ENCODE results near the gene BPGM.

BPGM gene

DNA sequence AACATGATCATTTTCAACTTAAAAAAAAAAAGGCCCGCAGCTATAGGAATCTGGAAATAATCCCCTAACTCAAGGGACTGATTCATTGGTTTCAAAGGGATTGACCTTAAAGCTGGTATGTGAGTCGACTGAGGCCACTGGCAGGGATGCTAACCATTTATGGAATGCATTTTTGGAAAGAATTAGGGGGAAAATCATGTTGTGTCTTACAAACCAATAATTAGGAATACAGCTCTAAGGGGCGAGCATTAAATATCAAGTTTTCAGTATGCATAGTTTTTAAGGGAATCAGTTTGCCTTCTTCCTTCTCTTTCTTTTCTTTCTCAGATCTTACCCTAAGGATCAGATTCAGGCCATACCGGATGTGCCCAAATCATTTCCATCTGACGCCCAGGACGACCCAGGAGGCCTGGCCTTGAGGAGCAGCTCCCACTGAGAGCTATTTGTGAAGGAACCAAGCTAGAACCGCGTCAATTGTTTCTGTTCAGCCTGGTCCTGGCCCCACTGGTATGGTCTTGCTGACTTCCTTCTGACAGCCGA, 48.7 kb downstream of the BPGM start:
- DNase-seq, result no peak

GRCh38 chr7:134696261-134696660, 49.6 kb downstream of the BPGM start:
- DNase-seq, result no peak

DNA sequence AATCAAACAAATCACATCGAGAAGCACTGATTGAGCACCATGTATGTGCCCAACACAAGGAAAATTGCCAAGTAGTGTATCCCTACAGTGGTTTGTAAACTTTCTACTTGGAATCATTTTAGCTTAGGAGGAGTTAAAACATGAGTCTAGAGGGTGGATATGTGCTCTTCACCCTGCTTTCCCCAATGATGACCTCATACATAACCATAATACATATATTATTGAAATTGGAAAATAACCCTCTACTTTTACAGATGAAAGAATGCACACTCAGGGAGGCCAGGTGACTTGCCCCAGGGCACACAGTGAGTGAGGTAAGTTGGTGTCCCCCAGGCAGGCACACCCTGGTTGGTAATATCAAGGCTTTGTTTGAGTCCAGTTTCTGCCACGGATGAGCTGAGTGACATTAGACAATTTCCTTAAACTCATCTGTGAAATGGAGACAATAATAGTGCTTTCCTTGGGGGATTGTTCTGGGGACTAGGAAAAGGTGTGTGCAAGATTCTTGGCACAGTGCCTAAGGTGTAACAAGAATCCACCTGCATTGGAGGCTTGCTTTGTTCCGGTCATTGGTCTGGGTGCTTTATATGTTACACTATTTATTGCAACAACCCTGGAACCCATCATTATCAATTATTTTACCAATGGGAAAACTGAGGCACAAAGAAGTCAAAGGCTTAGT, 50.7 kb downstream of the BPGM start:
- no peak for DNase-seq

DNA sequence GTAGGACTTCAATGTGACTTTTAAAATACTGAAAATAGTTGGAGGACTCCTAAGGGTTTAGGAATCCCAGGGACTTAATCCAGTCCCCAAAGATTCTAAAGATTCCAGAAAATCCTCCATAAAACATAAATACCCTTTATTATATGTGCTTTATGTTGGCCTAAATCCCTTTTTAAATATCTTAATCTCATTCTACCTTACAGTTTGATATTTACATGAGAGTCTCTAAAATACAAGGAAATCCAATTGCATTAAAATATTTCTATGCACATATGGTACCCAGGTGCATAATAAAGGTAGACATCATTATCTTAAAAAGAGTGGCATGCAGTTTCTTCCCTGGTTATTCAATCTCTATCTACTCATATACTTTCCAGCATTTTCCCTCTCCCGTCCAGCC, 51.8 kb downstream of the BPGM start:
- no peak for DNase-seq

GRCh38 chr7:134699021-134699818, 52.6 kb downstream of the BPGM start:
- no peak for DNase-seq

GRCh38 chr7:134699899-134700298, 53.2 kb downstream of the BPGM start:
- DNase-seq, result no peak

DNA sequence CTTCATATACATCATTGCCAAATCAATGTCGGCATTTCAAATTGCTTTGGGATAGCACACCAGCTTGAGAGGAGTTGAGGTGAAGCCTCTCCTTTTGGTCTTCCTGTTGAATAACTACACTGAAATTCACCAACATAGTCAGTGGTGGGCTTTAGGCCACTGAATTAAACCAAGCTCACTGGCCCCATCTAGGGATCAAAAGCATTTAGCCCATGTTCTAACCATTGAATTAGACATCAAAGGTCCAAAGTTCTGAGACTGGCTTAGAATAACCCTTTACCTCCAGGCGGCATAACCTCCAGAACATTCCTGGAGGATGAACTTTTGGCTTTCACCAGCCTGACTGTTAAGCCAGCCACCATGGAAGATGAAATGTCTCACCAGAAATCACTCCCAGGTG, 54.6 kb downstream of the BPGM start:
- peak in 1 of 58 donors; percentile 8 for DNase-seq

DNA sequence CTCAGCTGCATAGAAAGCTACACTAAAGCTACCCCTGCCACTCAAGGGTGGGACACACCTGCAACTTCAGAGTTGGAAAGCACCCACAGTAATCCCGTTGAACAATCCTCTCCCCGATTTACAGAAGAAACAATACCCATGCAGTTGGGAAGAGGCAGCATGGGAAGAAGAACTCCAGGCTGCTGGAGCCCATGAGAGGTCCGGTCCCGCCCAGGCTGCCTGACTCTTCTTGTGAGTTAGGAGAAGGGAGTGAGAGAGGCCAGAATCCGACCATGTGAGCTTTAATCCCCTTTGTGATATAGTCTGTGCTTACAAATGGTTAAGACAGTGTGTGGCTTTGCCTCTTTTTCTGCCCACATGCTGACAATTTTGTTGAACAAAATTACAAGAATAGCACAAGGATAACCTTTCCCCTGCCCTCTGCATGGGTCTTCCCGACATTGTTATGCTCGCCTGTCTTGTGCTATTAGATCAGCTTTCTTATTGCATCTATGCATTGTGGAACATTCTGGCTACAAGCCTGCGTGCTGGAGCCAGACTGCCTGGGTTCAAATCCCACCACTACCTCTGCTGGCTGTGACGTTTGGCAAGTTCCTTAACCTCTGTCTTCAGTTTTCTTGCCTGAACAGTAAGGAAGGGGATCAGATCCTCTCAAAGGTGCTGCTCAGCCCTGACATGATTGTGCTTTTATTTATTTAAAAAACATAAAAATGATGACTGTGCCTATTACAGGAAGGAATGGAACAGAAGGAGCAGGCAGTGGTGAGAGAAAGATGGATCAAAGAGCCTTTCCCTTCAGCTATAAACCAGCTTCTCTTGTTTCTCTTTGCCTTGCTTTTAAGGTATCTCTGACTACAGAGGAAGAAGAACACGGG, 56.0 kb downstream of the BPGM start:
- DNase-seq, result no peak

GRCh38 chr7:134703241-134703594, 56.6 kb downstream of the BPGM start:
- DNase-seq, result no peak

DNA sequence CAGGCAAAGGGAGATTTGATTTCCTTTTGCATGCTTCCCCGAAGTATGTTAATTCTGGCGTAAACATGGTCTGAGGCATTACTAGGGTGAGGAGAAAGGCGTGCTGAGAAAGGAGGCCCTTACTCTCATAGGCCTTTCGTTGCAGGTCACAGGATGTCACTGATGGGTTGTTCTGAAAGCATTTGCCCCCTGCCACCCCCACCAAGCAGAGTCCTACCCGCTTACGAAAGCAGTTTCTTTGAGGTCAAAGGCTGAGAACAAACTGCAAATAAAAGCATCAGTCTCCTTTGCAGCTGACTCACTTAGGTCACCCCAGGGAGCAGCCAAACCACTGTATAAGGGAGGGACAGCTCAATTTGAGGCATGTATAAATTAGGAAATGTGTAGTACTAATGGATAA, 57.1 kb downstream of the BPGM start:
- DNase-seq, result no peak

- DNase-seq, result no peak
These were observed 58.2 kb downstream of the BPGM start for GRCh38 chr7:134704827-134705226.

DNA sequence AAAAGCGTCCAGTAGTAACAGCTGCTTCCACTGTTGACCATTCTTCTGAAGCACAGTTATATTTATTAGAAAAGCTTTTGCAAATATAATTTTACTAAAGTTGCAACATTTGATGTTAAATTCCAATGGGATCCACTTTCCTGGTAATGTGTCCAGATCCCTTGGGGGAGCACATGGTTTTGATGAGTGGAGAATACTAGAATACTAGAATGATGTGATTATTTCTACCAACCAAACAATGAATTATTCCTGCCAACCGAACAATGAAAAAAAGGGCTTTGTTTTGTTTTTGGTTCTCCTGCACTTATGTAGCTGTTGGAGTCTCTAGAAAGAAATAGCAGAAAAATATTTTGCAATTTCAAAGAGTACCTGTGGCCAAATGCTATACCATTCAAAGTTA, 59.1 kb downstream of the BPGM start:
- DNase-seq, result no peak

- DNase-seq, result no peak
These were observed 59.8 kb downstream of the BPGM start for GRCh38 chr7:134706468-134706867.

- no peak for DNase-seq
These were observed 61.2 kb downstream of the BPGM start for GRCh38 chr7:134707663-134708378.

DNA sequence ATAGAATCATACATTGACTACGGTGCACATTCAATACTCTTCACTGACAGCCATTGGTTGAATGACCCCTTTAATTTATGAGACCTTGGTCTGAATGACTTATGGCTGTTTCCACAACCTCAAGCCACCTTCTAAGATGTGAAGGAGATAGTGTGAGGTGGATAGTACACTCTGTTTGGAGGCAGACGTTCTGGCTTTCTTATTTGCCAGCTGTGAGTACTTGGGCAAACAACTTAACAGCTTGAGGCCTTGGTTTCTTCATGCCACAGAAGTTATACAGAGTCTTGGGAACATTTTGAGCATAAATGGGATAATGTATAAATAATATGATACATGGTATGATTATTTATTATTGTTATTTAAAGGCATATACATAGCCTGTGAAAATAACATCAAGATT, 62.0 kb downstream of the BPGM start:
- DNase-seq, result no peak

DNA sequence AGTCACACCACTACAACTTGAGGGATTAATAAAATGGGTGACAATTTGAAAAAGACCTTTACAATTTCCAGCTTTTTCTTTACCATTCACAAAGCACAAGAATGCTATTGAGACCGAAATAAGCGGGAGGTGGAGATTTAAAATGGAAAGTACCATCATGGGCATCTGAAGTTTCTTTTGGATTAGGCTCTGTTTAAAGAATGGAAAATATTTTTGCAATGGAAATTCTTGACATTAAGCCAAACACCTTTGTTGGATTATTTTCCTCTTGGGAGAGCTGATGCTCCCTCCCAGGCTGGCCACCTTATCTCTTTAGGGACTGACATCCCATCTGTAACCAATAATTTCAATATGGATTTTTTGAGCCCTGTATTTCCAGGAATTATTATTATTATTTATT, 62.5 kb downstream of the BPGM start:
- no peak for DNase-seq

GRCh38 chr7:134710511-134710853, 63.8 kb downstream of the BPGM start:
- no peak for DNase-seq

GRCh38 chr7:134710854-134711624, 64.4 kb downstream of the BPGM start:
- no peak for DNase-seq

DNA sequence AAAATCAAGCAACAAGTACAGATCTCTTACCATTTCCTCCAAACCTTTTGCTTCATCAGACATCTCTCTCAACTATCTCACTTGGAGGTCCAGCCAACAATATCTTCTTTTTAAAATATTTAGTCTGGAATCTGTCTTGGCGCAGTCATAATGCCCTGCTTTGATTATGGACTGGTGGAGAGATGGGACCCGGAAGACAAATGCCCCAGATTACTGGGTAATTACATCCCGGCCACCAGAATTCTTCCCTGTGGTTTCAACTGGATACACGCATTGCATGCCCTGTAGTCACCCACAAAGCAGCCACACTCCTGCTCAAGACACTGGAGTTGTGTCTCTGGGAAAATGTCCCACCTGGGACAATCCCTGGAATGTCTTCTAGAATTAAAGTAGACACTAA, 65.5 kb downstream of the BPGM start:
- no peak for DNase-seq

DNA sequence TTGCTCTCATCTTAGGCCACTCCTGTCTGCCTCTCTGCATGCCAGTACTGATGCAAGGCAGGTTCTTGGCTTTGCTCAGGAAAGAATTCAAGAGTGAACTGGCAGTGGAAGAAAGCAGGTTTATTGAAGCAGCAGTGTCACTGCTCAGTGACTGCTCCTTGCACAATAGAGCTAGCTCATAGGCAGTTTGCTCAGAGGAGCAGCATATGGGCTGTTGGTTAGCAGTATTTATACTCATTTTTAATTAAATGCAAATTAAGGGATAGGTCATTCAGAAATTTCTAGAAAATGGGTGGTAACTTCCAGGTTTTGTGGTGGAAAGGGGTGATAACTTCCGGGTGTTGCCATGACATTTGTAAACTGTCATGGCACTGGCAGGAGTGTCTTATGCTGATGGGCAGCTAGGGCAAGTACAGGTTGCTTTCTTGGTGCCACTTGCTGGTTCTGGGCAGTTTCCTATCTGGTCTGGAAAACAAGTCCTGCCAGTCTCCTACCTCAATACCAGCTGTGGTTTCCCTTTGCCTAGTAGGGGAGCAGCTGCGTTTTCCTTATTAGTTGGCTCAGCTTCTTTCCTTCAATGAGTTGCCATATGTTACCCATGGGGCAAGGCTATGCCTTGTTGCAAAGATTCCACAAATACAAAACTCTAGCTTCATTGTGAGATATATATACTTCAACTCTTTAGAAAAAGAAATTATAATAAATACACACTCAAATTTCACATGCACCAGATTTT, 68.0 kb downstream of the BPGM start:
- DNase-seq, result no peak
